Stomach (tissue), 4 donors: ENCODE results near the gene ADRA2C.

Experiments
- EP300 ChIP-seq: sonication (generic); formaldehyde crosslinking; IDR thresholded peaks from one replicate; pipeline ENCODE4 v1.6.1; 2017; ENCODE audit warnings: antibody characterized with exemption
- POLR2A ChIP-seq, 4 donors: fragments of 450-650 bp; IDR thresholded peaks; one replicate each; pipeline ENCODE4 v1.6.1; 2016; ENCODE audit warnings: antibody characterized with exemption in 4 of 4, control low read depth in 2 of 4, mild to moderate bottlenecking in 1 of 4, moderate library complexity in 1 of 4
- POLR2AphosphoS5 ChIP-seq, 3 donors: sonication (generic); formaldehyde crosslinking; IDR thresholded peaks; one replicate each; pipeline ENCODE4 v1.6.1; 2016; ENCODE audit warnings: antibody characterized with exemption in 3 of 3
- TF ChIP-seq, protein P1 (sequence below), 7 experiments: fragments of 450-650 bp in 4 of 7; fragments of 200-600 bp in 3 of 7; sonication (generic) in 3 of 7; IDR thresholded peaks; one replicate each; pipeline ENCODE4 v1.5.1; 2016 to 2019; ENCODE audit warnings: antibody characterized with exemption in 7 of 7, control low read depth in 2 of 7, mild to moderate bottlenecking in 1 of 7

- TF ChIP-seq, protein P1, sequence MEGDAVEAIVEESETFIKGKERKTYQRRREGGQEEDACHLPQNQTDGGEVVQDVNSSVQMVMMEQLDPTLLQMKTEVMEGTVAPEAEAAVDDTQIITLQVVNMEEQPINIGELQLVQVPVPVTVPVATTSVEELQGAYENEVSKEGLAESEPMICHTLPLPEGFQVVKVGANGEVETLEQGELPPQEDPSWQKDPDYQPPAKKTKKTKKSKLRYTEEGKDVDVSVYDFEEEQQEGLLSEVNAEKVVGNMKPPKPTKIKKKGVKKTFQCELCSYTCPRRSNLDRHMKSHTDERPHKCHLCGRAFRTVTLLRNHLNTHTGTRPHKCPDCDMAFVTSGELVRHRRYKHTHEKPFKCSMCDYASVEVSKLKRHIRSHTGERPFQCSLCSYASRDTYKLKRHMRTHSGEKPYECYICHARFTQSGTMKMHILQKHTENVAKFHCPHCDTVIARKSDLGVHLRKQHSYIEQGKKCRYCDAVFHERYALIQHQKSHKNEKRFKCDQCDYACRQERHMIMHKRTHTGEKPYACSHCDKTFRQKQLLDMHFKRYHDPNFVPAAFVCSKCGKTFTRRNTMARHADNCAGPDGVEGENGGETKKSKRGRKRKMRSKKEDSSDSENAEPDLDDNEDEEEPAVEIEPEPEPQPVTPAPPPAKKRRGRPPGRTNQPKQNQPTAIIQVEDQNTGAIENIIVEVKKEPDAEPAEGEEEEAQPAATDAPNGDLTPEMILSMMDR (IDR thresholded peaks at IDR 0.05), result no peak
- TF ChIP-seq EP300 (no peak), POLR2A (IDR thresholded peaks at IDR 0.05) (no peak), POLR2AphosphoS5 (IDR thresholded peaks at IDR 0.05) (no peak)
Observed at GRCh38 chr4:3809451-3810110, 43.4 kb downstream of the ADRA2C start.
